ENCODE data around the gene CBY3. TPM values are rescaled to one million over a fixed set of nuclear protein-coding genes. Genes with fewer than 3 reads are reported as not detected.
"Not testable (repeated sequence)": the region's sequence is repeated elsewhere in the genome, so short reads cannot be mapped to it uniquely, and the experiment has no call there.

CBY3 gene
- total RNA-seq, 3 donors from 2014 or later: not detected

DNA sequence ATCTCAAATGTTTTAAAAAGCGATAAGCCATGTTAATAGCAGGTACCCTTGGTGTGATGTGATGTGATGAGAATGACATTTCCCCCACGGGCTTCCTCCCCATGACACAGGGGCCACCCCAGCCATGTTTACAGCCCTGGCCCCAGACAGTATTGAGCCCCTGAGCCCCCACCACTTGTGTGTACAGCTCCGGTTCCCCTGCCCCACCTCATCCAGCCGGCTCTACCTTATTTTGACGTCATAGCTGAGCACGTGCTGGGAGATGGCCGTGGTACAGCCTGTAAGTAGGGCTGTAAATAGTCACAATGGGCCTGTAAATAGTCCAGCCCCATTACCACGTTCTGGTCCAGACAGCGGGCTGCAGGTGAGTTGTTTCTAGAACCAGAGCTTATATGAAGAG, 32.4 kb downstream of the CBY3 start:
- no peak overlapping the region for H3K27ac ChIP-seq
- no peaks in the 10 kb centered on the region for H3K4me1 ChIP-seq
- H3K4me3 ChIP-seq: no peak overlapping the region

DNA sequence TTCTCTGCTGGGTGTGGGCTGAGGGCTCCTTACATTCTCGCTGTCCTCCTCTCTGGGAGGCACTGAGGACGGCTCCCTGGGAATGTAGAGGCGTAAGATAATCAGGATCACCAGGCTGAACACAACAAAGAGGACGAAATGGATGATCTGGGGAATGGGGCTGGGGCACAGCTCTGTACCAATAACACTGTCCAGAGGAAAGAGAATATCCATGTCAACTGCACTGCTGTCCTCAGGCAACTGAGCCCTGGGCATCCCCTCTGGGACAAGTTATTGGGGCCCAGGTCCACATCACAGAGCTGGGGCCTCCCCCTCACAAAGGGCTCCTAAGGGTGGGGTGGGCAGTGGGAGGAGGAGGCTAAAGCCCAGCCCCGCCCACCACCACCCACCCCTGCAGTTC, 36.1 kb downstream of the CBY3 start:
- H3K4me1 ChIP-seq; intact Hi-C loops (cut with DNase I; ENCODE audit: low total_unique reads); H3K27me3 ChIP-seq; H3K36me3 ChIP-seq; H3K4me3 ChIP-seq; DNase-seq (ENCODE audit: low spot score in 2 of 2); H3K27ac ChIP-seq; H3K9me3 ChIP-seq: not testable (repeated sequence)

More for the DNA sequence above, 32.4 kb downstream of the CBY3 start:
- TF ChIP-seq POLR2A (IDR thresholded peaks at IDR 0.05) (no peak), POLR2AphosphoS5 (IDR thresholded peaks at IDR 0.05) (no peak)
- TF ChIP-seq, protein P1, sequence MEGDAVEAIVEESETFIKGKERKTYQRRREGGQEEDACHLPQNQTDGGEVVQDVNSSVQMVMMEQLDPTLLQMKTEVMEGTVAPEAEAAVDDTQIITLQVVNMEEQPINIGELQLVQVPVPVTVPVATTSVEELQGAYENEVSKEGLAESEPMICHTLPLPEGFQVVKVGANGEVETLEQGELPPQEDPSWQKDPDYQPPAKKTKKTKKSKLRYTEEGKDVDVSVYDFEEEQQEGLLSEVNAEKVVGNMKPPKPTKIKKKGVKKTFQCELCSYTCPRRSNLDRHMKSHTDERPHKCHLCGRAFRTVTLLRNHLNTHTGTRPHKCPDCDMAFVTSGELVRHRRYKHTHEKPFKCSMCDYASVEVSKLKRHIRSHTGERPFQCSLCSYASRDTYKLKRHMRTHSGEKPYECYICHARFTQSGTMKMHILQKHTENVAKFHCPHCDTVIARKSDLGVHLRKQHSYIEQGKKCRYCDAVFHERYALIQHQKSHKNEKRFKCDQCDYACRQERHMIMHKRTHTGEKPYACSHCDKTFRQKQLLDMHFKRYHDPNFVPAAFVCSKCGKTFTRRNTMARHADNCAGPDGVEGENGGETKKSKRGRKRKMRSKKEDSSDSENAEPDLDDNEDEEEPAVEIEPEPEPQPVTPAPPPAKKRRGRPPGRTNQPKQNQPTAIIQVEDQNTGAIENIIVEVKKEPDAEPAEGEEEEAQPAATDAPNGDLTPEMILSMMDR (IDR thresholded peaks at IDR 0.05): no peak
- Histone ChIP-seq H3K36me3 (no peaks in the 10 kb centered on the region), H3K9me3 (no peaks in the 10 kb centered on the region), H3K27me3 (no peaks in the 10 kb centered on the region)
- intact Hi-C loops (cut with DNase I; ENCODE audit: low total_unique reads): no loop called here
- no peak for DNase-seq (ENCODE audit: low spot score in 2 of 2)

DNA sequence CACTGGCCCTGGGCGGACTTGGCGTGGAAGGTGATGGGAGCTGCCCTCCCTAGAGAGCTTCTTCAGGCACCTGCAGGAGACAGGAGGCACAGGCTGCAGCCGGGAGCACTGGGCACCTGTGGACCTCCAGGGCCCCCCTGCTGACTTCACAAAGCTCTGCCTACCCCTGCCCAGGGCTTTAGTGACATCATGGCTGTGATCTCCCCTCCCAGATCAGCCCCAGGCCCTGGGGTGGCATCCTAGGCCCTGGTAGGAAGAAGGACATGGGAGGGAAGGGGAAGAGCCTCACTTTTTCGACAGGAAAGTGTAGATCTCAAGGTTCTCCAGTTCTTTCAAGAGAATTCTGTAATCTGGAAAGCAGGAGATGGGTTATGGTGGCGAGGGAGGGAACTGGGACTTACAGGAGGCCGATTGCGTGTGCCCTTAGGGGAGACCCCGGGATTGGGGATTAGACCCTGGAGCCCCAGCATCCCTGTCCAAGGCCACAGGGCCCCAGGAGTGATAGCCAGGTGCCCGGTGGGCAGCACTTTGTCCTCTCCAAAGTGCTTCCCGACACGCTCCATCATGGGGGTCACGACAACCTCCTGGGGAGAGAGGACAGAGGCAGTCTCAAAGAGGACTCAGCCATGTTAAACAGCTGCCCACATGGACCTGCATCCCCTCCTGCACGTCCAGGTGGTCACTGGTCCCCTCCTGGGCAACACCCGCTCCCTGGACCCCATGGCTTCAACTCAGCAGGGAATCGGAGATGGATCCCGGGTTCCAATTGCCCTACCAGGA, 37.5 kb downstream of the CBY3 start:
- H3K27ac ChIP-seq; H3K4me3 ChIP-seq; H3K27me3 ChIP-seq; H3K4me1 ChIP-seq; H3K36me3 ChIP-seq; H3K9me3 ChIP-seq; DNase-seq (ENCODE audit: low spot score in 2 of 2); intact Hi-C loops (cut with DNase I; ENCODE audit: low total_unique reads): not testable (repeated sequence)

DNA sequence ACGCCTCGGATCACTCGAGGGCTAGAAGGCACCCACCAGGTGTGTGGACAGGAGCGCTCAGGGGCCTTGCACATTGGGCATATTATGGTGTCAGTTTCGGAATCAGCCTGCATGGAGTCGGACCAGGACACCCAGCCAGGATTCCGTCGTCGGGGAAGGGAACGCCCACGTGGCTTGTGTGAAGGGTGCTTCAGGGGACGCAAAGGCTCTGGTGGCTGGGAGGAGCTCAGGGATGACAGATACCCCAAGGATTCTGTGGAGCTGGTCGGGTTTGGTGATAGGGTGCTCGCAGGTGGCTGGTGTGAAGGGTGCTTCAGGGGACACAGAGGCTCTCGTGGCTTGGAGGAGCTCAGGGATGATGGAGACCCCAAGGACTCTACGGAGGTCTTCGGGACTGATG, 38.2 kb downstream of the CBY3 start:
- intact Hi-C loops (cut with DNase I; ENCODE audit: low total_unique reads); H3K4me1 ChIP-seq; H3K27ac ChIP-seq; DNase-seq (ENCODE audit: low spot score in 2 of 2); H3K4me3 ChIP-seq; H3K9me3 ChIP-seq; H3K36me3 ChIP-seq; H3K27me3 ChIP-seq: not testable (repeated sequence)

DNA sequence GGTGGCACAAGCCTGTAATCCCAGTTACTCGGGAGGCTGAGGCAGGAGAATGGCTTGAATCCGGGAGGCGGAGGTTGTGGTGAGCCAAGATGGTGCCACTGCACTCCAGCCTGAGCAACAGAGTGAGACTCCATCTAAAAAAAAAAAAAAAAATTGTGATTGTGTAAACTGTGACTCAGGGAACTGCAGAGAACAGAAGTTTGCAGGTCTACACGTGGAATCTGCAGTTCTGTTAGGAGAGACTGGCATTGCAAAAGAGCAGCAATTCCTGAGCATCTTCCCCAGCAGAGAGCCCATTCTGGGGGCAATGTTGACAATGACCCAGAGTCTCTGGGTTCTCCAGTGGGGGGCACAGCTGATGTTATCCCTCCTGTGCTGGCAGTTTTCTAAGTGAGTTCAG, 39.1 kb downstream of the CBY3 start:
- H3K36me3 ChIP-seq; H3K9me3 ChIP-seq; H3K27me3 ChIP-seq; intact Hi-C loops (cut with DNase I; ENCODE audit: low total_unique reads); H3K4me3 ChIP-seq; DNase-seq (ENCODE audit: low spot score in 2 of 2); H3K27ac ChIP-seq; H3K4me1 ChIP-seq: not testable (repeated sequence)

DNA sequence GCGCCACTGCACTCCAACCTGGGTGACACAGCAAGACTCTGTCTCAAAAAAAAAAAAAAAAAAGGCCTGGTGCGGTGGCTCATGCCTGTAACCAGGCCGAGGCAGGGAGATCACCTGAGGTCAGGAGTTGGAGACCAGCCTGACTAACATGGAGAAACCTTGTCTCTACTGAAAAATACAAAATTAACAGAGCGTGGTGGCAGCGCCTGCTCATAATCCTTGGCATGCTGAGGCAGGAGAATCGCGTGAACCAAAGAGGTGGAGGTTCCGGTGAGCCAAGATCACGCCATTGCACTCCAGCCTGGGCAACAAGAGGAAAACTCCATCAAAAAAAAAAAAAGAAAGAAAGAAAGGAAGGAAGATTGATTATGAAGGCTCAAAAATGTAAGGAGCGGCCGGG, 41.5 kb downstream of the CBY3 start:
- intact Hi-C loops (cut with DNase I; ENCODE audit: low total_unique reads); DNase-seq (ENCODE audit: low spot score in 2 of 2); H3K27ac ChIP-seq; H3K4me3 ChIP-seq; H3K27me3 ChIP-seq; H3K9me3 ChIP-seq; H3K4me1 ChIP-seq; H3K36me3 ChIP-seq: not testable (repeated sequence)

DNA sequence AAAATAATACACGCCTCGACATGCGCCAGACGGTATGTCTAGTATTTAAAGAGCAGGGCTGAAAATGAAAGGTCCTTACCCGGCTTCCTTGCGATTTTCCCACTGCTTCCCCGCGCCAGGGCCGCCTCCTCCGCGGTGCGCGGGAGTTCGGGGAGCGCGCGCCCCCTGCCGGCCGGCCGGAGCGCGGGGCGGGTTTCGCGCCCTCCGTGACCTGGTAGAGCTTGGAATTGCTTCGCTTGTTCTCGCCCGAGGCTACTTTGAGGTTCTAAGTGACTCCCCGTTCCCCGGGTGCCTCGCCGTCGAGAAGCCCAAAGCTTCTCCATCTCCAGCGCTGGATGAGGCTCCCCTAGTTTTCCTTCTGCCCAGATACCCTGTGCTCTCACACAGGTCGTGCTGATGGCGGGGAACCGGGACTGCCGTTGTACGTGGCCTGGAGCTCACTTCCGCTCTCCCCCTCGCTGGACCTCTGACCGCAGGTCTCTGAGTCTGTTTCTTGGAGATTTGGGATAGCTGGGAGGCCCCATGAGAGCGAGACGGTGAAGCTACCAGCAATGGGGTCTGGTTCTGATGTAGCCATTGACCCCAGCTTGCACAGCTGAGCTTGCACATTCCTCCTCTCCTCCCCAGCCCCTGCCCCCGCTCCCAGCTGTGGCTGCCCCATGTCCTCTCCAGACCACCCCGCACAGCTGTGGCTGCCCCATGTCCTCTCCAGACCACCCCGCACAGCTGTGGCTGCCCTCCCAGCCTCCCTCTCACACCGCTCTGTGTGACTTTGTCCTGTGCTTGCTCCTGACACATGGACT, 46.3 kb downstream of the CBY3 start:
- H3K27me3 ChIP-seq; H3K4me1 ChIP-seq; DNase-seq (ENCODE audit: low spot score in 2 of 2); intact Hi-C loops (cut with DNase I; ENCODE audit: low total_unique reads); H3K36me3 ChIP-seq; H3K27ac ChIP-seq; H3K9me3 ChIP-seq: not testable (repeated sequence)
- H3K4me3 ChIP-seq: peak overlapping the region in 1 of 3 donors; percentile 15

DNA sequence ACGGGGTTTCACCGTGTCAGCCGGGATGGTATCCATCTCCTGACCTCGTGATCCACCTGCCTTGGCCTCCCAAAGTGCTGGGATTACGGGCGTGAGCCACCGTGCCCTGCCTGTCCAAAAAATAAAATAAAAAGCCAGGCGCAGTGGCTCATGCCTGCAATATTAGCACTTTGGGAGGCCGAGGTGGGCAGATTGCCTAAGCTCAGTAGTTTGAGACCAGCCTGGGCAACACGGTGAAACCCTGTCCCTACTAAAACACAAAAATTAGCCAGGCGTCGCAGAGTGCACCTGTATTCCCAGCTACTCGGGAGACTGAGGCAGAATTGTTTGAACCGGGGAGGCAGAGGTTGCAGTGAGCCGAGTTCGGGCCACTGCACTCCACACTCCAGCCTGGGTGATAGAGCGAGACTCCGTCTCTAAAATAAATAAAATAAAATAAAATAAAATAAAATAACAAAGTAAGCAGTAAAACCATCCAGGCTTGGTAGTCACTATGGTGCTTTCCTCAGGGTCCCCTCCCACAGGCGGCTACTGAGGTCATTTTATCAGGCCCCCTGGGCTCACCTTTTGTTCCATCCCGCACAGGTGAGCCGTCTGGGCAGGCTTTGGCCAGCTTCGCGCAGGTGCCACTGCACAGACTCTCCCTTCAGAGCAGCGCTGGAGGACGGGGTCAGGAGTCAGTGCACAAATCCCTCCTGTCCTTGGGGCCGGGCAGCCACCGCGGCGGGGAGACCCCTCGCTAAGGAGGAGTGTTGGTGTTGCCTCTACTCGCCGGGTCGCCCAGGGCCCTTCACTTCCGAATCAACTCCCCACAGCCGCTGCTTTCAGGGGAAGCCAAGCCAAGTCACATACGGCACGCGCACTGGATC, 47.1 kb downstream of the CBY3 start:
- H3K27me3 ChIP-seq; H3K36me3 ChIP-seq; DNase-seq (ENCODE audit: low spot score in 2 of 2); H3K27ac ChIP-seq; intact Hi-C loops (cut with DNase I; ENCODE audit: low total_unique reads); H3K9me3 ChIP-seq; H3K4me1 ChIP-seq: not testable (repeated sequence)
- peak overlapping the region; percentile 29 to 59 (median 38) for H3K4me3 ChIP-seq

Other genes starting within 250 kb of the CBY3 start
- gene RUFY1, start 130.5 kb downstream of the CBY3 start, total RNA-seq: 10 to 100 TPM; 51.8 to 70.0 (median 62.6) TPM
- 100 to 1,000 TPM; 577 to 931 (median 621) TPM for gene HNRNPH1, start 57.4 kb downstream of the CBY3 start, total RNA-seq
- 100 to 1,000 TPM; 379 to 416 (median 381) TPM for gene CANX, start 17.9 kb upstream of the CBY3 start, total RNA-seq
- gene MAML1, start 51.8 kb upstream of the CBY3 start, total RNA-seq: 10 to 100 TPM; 16.3 to 22.4 (median 21.0) TPM
- gene LTC4S, start 113.0 kb upstream of the CBY3 start, total RNA-seq: 1 to 10 TPM; 3.8 to 8.8 (median 6.7) TPM
- 10 to 100 TPM; 43.0 to 73.7 (median 54.6) TPM for gene MGAT4B, start 125.8 kb upstream of the CBY3 start, total RNA-seq
- 100 to 1,000 TPM; 407 to 695 (median 462) TPM for gene SQSTM1, start 139.9 kb upstream of the CBY3 start, total RNA-seq
- 10 to 100 TPM; 32.3 to 67.2 (median 48.8) TPM for gene MRNIP, start 177.8 kb upstream of the CBY3 start, total RNA-seq
- gene TBC1D9B, start 226.9 kb upstream of the CBY3 start, total RNA-seq: 100 to 1,000 TPM in 2 of 3 donors, 10 to 100 TPM in 1; 73.5 to 143 (median 105) TPM

Data from breast epithelium (tissue), 4 donors.